CD4-positive, alpha-beta T cell treated with Interferon alpha-2 for 1 hour (primary cell): Measurements from ENCODE around the gene PRRG4.
"Not testable (repeated sequence)": the region's sequence is repeated elsewhere in the genome, so short reads cannot be mapped to it uniquely, and the experiment has no call there.

Experiments
- DNase-seq, 2 donors: peaks; one replicate each; pipeline ENCODE4 v3.0.0-alpha.2; 2020 to 2022

The PRRG4 gene

GRCh38 chr11:32831221-32831620 lies 1.5 kb downstream of the PRRG4 start:
- DNase-seq: no peak

DNA sequence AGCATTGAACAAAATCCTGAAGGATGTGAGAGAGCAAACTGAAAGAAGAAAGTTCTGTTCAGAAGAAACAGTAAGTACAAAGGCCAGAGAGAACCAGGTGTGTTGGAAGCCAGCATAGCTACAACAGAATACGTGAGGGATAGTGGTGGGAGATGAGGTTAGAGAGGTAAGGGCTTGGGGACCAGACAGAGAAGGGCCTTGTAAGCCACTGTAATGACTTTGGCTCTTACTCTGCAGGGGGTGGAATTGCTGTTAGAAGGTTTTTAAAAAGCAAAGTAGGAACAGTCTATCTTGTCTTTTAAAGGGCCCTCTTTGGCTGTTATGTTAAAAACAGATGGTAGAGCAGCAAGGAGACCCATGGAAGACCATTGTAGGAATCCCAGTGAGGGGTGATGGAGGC lies 4.2 kb downstream of the PRRG4 start:
- DNase-seq: no peak

- no peak for DNase-seq
These were observed 7.2 kb downstream of the PRRG4 start for GRCh38 chr11:32836946-32837345.

DNA sequence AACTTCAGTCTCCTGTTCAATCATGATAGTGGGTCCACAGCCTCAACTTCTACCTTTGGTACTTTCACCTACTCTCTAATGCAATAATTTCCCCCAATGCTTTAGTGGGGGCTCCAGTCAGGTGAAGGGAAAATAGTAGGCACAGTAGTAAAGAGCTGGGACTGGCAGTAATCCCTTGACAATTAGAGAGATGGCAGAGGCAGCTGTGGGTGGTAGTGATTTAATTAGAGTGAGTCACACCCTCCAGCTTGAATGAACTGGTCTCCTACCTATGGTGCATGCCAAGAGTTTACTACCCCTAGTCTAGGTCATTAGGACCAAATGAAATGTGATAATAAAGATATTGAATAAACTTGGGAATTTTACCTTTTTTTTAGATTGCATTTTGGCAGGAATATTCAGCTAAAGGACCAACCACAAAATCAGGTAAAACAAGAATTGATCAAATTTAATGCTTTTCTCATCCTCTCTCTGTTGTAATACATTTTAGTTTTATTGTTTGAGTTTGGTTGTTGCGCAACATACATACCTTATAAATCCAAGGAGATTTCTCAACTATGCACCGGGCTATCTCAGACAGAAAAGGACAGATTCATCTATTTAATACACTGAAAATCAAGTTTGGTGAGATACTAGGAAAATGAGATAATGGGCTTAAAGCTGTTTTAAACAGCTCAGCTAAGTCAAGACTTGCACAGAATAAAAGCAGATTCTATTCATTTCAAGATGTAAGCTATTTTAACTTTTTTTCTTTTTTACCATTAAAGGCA lies 9.0 kb downstream of the PRRG4 start:
- DNase-seq: no peak

- DNase-seq: no peak
These were observed 9.6 kb downstream of the PRRG4 start for GRCh38 chr11:32839308-32839707.

GRCh38 chr11:32840587-32840986 lies 10.9 kb downstream of the PRRG4 start:
- no peak for DNase-seq

DNA sequence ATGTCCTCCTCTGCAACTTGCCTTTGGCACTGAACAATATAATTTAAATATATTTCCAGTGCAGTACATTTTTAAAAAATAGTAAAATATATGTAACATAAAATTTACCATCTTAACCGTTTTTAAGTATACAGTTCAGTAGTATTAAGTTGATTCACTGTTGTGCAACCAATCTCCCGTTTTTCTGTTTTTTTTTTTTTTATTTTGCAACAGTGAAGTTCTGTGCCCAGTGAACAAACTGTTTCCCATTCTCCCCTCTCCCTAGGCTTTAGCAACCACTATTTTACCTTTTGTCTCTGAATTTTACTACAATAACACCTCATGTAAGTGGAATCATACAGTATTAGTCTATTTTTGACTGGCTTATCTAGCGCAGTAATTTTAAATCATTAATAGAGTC lies 13.8 kb downstream of the PRRG4 start:
- no peak for DNase-seq

- no peak for DNase-seq
These were observed 17.8 kb downstream of the PRRG4 start for GRCh38 chr11:32847511-32847910.

DNA sequence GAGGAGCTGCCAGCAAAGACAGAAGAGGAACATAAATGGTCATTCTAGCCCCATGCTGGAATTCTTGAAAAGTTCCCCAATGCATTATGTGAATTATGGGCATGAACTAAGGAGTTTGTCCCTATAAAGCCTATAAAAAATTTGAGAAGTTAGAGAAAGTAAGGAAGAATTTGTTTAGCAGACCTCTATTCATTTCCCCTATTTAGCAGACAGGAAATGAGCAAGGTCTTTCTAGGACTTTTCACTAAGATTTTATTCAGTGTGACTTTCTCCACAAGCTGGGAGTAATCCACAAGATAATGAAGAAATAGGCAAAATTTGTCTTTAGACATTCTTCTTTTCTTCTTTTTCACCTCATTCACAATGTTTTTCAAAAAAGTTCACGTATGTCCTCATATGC lies 20.0 kb downstream of the PRRG4 start:
- no peak for DNase-seq

DNA sequence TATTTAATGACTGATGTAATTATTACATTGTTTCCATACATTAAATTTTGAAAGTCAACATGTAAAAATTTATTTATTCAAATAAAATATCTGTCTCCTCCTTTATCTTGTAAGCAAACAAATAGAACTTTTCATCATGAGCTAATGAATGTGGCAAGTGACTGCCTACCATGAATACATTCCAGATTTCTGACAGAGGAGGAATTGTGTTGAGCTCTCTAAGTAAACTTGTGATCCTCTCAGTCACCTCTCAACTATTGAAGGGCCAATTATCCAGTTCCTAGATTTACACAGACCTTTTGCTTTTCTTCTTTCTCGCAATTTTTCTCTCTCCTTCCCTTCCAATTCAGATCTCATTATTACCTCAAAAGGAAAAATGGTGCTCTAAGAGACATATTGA lies 21.5 kb downstream of the PRRG4 start:
- DNase-seq: no peak

DNA sequence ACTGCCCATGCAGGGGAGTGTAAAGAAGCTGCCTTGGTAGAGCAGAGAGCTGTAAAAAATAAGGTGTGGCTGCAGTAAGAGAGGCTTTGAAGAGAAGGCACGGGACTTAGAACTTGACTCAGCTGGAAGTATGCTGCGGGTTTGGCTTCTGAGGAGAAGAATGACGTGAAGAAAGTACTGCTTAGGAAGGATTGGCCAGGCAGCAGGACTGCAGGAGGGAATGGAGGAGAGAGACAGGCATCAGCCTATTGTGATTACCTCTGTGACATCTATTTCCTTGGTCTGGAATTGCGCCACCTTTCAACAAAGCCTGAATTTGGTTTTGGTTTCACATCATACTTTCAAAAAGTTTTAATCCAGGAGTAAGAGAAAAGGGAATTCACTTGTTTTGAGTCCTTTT lies 22.5 kb downstream of the PRRG4 start:
- DNase-seq: no peak

DNA sequence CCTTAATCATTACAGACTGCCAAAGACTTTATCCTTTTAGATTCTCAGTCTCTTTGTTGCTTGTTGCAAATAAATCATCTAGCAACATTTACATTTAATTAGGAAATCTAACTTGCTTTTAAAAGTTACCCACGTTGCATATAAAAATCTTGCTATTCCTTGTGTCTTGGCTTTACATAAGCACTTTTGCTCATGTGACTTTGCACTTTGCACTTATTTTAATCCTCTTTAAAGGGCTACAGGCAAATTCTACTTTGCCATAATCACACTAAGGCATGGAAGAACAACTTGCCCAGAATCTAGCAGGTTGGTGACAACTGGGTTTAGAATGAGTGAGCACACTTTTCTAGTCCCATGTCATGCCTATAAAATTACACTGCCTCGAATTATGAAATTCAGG lies 25.9 kb downstream of the PRRG4 start:
- no peak for DNase-seq

DNA sequence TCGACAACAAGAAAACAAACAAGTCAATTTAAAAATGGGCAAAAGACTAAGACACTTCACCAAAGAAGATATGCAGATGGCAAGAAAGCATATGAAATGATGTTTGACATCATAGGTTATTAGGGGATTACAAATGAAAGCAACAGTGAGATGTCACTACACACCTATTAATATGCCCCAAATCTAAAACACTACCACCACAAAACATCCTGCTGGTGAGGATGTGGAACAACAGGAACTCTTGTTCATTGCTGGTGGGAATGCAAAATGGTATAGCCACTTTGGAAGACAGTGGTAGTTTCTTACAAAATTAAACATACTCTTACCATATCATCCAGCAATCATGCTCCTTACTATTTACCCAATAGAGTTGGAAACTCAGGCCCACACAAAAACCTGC lies 29.0 kb downstream of the PRRG4 start:
- no peak for DNase-seq

GRCh38 chr11:32861850-32862577 lies 32.3 kb downstream of the PRRG4 start:
- no peak for DNase-seq

GRCh38 chr11:32864555-32864954 lies 34.8 kb downstream of the PRRG4 start:
- DNase-seq: no peak

GRCh38 chr11:32868752-32869151 lies 39.0 kb downstream of the PRRG4 start:
- DNase-seq: not testable (repeated sequence)

- peak in 1 of 2 donors; percentile 34 for DNase-seq
These were observed 40.9 kb downstream of the PRRG4 start for GRCh38 chr11:32870676-32871075.

DNA sequence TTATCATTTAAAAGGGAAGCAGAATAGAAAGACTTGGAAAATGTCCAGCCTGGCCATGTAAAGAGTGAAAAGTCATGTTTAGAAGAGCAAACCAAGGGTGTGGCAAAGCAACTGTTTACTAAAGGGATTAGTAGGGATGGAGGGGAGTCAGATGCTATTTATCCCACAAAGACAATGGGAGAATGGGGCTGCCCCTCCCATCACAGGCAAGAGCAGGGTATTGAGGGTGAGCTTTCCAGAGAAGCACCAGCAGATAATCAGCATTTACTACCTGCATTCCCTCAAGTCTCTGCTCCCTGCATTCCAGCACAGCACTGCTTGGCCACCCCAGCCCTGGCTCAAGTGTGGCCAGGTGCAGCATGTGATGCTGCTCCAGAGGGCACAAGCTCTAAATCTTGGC lies 44.4 kb downstream of the PRRG4 start:
- no peak for DNase-seq

DNA sequence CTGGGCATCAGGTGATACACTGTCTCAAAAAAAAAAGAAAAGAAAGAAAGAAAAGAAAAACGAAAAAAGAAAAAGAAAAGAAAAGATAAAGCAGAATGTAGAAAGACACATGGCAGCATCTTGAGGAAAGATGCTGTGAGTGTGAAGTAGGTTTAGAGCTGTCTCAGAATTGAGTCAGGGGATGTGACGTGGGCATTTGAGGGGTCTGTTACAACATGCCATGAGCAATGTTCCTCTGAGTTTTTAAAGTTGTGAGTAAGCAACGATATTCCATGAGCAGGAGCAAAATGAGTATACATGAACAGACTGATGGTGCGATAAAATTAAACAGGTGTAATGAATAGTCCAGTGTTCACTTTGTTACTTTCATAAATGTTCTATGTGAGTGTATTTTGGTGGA lies 51.6 kb downstream of the PRRG4 start:
- DNase-seq: no peak

DNA sequence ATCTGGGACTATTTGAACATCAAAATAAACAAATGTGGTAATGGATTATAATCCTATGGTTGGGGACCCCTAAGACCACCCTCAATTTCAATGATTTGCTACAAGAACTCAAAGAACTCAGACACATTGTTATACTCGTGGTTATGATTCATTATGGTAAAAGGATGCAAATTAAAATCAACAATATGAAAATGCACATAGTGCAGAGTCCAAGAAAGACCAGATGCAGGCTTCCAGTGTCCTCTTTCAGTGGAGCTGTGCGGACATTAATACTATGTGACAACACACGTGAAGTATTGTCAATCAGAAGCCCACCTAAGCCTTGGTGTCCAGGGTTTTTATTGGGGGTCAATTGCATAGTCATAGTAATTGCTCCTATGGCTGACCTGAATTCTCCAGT lies 53.7 kb downstream of the PRRG4 start:
- DNase-seq: no peak

DNA sequence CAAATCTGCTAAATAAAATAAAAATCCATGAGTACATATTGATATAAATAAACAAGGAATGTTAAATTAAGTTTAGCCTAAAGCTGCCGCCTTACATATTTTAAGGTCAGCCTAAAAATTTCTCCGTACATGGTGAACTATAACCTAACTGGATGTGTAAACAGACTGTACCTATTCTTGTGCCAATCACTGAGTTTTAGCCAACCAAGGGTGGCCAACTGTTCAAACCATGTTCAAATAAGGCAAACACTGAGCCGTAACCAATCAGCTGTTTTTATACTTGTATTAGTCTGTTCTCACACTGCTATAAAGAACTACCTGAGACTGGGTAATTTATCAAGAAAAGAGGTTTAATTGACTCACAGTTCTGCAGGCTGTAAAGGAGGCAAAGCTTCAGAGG lies 54.3 kb downstream of the PRRG4 start:
- DNase-seq: no peak

DNA sequence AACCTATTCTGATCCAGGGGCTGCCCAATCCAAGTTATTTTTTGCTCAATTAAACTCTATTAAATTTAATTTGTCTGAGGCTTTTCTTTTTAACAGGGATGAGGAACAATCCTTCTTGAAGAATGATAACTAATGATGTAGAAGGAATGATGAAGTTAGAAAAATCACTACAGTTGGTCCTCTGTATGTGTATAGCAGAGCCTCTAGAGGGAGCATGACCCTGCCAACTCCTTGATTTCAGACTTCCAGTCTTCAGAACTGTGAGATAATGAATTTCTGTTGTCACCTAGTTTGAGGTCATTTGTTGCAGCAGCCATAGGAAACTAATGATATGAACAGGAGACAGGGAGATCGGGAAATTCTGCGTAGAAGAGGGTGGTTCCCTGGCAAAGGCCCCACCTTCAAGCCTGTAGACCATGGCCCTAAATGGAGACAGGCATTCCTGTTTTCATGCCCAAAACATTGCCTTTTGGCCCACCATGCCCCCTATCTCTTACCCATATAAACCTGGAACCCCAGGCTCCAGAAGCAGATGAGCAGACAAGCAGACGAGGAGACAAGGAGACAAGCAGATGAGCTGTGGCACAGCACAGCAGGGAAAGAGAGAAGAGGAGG lies 55.1 kb downstream of the PRRG4 start:
- DNase-seq: peak in 1 of 2 donors; percentile 17

DNA sequence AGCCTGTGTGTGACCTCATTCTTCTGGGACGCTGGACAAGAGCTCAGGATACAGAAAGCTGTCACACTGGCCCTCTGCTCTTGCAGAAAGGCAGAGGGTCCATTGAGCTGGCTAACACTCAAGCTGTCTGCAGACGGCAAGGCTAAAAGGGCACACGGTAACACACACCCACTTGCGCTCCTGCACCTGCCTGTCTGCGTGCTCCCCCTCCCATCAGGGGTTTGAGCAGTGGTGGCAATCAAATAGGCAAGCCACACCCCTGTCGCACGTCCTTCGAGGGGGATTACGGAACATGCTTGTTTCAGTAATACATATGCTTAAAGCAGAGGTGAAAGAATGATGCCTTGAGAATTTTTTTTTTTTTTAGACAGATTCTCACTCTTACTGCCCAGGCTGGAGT lies 55.8 kb downstream of the PRRG4 start:
- DNase-seq: no peak

DNA sequence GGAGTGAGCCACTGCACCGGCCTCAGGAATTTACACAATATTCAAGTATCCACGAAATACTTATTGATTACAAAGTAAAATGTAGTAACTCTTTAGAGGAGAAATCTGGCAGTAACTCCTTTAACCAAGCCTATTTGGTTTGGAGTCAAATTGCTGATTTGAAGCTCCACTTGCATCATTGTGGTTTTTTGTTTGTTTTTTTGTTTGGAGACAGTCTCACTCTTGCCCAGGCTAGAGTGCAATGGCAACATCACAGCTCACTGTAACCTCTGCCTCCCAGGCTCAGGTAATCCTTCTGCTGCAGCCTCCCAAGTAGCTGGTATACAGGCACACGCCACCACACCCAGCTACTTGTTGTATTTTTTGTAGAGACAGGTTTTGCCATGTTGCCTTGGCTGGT lies 56.5 kb downstream of the PRRG4 start:
- DNase-seq: no peak
